Upper lobe of right lung (tissue), 1 donor: Measurements from ENCODE around the gene PACS2. TPM values are rescaled to one million over a fixed set of nuclear protein-coding genes. Genes with fewer than 3 reads are reported as not detected.

ENCODE experiments used
- ATAC-seq: fragments of 200-7000 bp; cut with Tn5 transposase; one replicate; pipeline ENCODE4 v1.9.1; 2020; ENCODE audit warnings: mild to moderate bottlenecking, moderate library complexity
- DNase-seq: peaks from one replicate; pipeline ENCODE4 v3.0.0-alpha.2; 2020
- H3K27ac ChIP-seq: fragments of 200-600 bp; one replicate; pipeline ENCODE4 v1.8.0; 2022
- H3K27me3 ChIP-seq: fragments of 200-600 bp; one replicate; pipeline ENCODE4 v1.8.0; 2022; ENCODE audit warnings: mild to moderate bottlenecking
- H3K36me3 ChIP-seq: fragments of 200-600 bp; one replicate; pipeline ENCODE4 v1.8.0; 2022
- H3K4me1 ChIP-seq: fragments of 200-600 bp; one replicate; pipeline ENCODE4 v1.8.0; 2022
- H3K4me3 ChIP-seq: fragments of 200-600 bp; one replicate; pipeline ENCODE4 v1.8.0; 2022; ENCODE audit warnings: mild to moderate bottlenecking
- H3K9me3 ChIP-seq: fragments of 200-600 bp; one replicate; pipeline ENCODE4 v1.8.0; 2022
- CTCF ChIP-seq: fragments of 200-600 bp; IDR thresholded peaks from one replicate; pipeline ENCODE4 v1.8.0; 2022; ENCODE audit warnings: antibody characterized with exemption
- intact Hi-C: fragments of 100-400 bp; cut with DNase I; formaldehyde crosslinking; loops from one replicate; pipeline ENCODE4 v1.11.0; 2022
- total RNA-seq: library from RNA; stranded (reverse); fragmentation: NEBNext Ultra II Directional; extraction: Animal tissue kit (Norgen Biotek cat#: 25700); gene quantifications from one replicate; pipeline ENCODE4 v1.2.1, GENCODE V29; 2021
- donor health status: DM: no; HTN: yes; CAD: no; lungs with severe emphysema.

The PACS2 gene
- total RNA-seq, 1 donor from 2014 or later, result 86.6 TPM

- ATAC-seq (no peak), DNase-seq (no peak)
- no peak for TF ChIP-seq CTCF
- intact Hi-C loops, result no loop called here
- H3K36me3 ChIP-seq, result no peaks in the 10 kb centered on the region
- H3K27me3 ChIP-seq, result no peaks in the 10 kb centered on the region
- no peak overlapping the region for H3K4me3 ChIP-seq
- no peaks in the 10 kb centered on the region for H3K4me1 ChIP-seq
- H3K9me3 ChIP-seq, result no peaks in the 10 kb centered on the region
- no peak overlapping the region for H3K27ac ChIP-seq
Observed at GRCh38 chr14:105442125-105442524, 127.6 kb downstream of the PACS2 start.

GRCh38 chr14:105442834-105443233 is 128.3 kb downstream of the PACS2 start:
- no peak for TF ChIP-seq CTCF
- H3K4me3 ChIP-seq, result no peak overlapping the region
- H3K9me3 ChIP-seq, result no peaks in the 10 kb centered on the region
- ATAC-seq, result no peak
- H3K27ac ChIP-seq, result no peak overlapping the region
- no peaks in the 10 kb centered on the region for H3K27me3 ChIP-seq
- no peaks in the 10 kb centered on the region for H3K4me1 ChIP-seq
- intact Hi-C loops, result no loop called here
- no peak for DNase-seq
- H3K36me3 ChIP-seq, result no peaks in the 10 kb centered on the region

DNA sequence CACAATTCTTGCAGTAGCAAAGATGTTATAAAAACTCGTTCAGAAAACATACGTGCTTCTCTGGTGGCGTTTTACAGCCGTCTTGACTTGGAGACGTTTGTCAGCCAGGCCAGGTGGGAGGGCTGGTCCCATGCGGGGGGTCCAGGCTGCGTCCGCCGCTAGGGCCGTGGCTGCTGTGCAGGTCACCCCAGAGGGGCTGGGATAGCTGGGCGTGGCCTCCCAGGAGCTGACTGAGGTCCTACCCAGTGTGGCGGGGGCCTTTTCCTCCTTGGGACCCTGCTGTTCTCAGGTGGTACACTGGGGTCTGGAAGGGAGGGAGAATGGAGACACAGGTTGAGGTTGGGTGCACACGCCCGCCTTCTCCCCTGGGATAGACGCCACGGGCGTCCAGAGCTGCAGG is 130.3 kb downstream of the PACS2 start:
- Histone ChIP-seq H3K9me3 (no peaks in the 10 kb centered on the region), H3K4me3 (no peak overlapping the region), H3K27me3 (no peaks in the 10 kb centered on the region), H3K27ac (no peak overlapping the region), H3K4me1 (peaks cover 5% of the 10 kb centered on the region), H3K36me3 (peaks cover 1% of the 10 kb centered on the region)
- TF ChIP-seq CTCF, result no peak
- intact Hi-C loops, result no loop called here
- ATAC-seq, result no peak
- DNase-seq, result no peak

DNA sequence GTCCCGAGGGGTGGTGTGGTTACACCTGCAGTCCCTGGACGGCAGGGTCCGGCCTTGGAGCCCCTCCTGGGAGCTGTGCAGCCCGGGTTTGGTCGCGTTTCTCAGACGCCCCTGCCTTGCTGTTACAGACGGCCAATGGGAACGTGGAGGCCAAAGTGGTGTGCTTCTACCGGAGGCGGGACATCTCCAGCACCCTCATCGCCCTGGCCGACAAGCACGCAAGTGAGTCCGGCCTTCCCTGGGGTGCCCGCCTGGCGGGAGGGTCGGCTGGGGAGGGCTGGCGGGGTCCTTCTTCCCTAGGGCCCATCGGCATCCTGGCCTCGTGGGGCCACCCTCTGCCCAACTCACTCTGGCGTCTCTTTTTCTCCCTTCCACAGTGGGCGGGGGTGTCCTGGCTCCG is 130.7 kb downstream of the PACS2 start:
- H3K27me3 ChIP-seq, result no peaks in the 10 kb centered on the region
- no peak for TF ChIP-seq CTCF
- DNase-seq (no peak), ATAC-seq (no peak)
- H3K9me3 ChIP-seq, result no peaks in the 10 kb centered on the region
- H3K4me1 ChIP-seq, result peaks cover 5% of the 10 kb centered on the region
- H3K27ac ChIP-seq, result no peak overlapping the region
- H3K36me3 ChIP-seq, result peaks cover 6% of the 10 kb centered on the region
- intact Hi-C loops, result no loop called here
- H3K4me3 ChIP-seq, result no peak overlapping the region

DNA sequence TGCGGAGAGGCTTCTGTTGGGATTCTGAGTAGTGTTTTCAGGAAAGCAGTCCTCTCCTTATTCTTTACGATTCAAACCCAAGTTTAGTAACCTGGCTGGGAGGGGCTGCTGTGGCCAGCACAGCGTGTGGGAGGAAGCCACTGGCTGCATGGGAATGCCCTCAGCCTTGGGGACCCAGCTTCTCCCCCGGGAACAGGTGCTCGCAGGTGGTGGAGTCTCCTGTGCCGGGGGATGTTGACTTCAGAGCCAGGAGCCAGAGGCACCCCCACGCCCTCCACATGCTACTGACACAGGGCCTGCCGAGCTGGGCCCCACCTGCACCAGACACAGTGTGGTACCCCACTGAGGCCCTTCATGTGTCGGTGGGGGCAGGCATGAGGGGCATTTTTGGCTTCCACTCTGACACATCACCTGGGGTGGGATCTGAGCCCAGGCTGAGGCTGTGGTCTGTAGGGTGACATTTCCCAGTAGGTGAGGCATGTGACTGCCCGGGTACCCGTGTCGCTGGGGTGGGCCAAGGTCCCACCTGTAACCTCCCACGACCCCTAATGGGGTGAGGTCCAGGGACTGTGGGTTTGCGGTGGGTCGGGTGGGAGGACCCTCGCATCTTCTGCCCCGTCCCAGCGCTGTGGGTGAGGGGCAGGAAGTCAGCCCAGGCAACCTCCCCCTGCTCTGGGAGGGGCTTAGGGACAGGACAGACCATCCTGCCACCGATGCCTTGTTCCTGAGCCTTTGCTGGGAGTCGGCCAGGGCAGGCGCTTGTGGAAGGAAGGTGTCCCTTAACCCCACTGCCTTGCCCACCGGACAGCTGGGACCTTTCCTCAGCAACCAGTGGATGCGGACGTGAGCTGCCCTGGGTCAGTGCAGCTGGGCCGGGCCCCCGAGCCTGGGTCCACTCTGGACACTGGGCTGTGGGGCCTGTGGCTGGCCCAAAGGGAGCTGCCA is 131.6 kb downstream of the PACS2 start:
- intact Hi-C loops, result no loop called here

More for the DNA sequence above, 131.6 kb downstream of the PACS2 start:
- no peak for DNase-seq
- no peak for TF ChIP-seq CTCF
- ATAC-seq, result no peak
- Histone ChIP-seq H3K27ac (no peak overlapping the region), H3K27me3 (no peaks in the 10 kb centered on the region), H3K4me3 (no peak overlapping the region), H3K36me3 (peaks cover 13% of the 10 kb centered on the region), H3K9me3 (no peaks in the 10 kb centered on the region), H3K4me1 (peaks cover 5% of the 10 kb centered on the region)
